ENCODE data around the gene TLR5.

Gene TLR5

DNA sequence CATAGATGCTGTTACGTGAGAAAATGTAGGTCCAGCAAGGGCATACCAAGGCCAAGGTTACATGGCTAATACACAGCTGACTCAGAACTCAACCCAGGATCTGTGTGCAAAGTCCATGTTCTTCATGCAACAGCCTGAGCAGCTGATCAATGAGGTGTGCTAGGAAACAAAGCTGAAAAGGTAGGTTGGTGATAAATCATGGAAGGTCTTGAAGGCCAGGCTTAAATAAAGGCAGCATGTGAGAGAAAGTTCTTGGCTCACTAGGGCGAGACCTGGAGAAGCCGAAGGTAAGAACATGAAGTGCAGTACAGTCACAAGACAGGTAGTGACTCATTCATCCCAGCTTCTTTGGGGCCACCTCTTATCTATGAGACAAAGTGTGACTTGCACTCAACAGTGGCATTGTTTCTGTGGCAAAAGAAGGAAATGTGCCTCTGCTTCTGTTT lies 33.4 kb downstream of the TLR5 start:
- DNase-seq = no peak

DNA sequence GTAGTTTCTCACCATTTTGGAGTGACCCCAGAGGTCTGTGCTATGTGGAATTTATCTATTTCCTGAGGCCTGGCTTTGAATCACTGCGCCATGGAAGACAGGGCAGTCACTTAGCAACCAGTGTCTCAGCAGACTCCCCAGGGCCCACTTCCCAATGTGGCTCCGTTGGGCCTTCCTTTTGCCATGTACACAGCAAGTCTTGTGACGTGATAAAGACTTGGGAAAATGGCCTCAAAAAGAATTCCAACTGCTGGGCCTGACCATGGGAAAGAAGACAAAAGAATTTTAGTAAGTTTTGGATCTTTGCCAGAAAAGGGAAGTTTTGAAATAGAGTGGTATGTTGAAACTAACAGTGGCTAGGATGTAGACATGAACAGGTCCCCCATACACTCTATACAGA lies 36.2 kb downstream of the TLR5 start:
- DNase-seq = no peak

DNA sequence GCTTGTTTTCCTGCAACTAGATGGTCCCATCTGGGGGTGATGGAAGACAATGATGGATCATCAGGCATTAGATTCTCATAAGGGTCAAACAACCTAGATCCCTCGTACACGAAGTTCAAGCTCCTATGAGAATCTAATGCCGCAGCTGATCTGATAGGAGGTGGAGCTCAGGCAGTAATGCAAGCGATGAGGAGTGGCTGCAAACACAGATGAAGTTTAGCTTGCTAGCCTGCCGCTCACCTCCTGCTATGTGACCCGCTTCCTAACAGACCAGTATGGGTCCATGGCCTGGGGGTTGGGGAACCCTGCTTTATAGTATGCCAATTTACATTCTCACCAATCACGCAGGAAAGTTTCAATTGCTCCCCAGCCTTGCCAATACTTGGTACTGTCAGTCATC lies 37.5 kb downstream of the TLR5 start:
- DNase-seq = no peak

DNA sequence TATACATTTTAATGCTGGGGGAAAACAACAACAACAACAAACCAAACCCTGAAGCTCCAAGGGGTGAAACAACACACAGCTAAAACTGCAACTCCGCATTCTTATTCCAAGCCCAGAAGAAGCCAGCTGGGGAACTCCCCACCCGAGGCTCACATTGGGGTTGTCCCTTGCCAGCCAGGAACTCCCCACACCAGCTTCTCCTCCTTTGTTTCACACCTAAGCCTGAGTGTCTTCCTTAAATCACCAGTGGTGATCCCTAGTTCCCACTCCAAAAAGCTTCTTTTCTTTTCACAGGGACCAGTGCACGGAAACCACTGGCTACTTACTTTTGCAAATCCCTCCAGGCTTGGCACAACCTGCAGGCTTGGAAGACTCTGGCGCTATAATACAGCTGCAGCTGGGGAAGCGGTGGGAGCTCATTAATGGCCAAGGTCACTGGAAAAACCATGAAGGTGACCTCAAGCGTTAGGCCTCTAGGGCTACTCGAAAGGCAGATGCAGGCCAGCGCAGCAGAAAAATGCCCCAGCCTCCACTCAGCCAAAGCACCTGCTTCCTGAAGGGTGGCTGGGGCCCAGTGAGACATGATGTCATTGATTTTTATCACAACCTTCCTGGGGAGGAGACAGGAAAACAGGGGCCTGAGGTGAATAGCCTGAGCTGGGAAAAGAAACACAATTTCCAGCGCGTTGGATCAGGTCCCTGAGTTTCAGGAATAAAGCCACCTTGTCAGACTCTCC lies 40.1 kb downstream of the TLR5 start:
- DNase-seq = no peak

DNA sequence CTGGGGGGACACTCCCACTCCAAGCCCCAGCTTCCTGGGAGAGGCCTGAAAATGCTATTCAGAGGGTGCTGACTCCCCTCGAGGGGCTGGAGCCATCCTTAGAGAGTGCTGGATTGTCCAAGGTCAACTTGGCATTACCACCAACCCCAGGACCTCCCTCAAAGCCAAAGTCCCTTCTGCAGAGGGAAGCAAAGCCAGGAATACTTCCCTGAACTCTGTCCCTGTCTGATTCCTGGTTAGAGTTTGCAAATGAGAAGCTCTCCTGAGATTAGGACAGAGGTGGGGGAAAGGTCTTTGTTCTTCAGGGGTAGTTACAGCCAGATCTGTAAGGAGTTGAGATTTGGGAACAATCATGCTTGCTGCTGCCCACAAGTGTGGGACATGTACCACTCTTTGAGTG lies 45.3 kb downstream of the TLR5 start:
- no peak for DNase-seq

DNA sequence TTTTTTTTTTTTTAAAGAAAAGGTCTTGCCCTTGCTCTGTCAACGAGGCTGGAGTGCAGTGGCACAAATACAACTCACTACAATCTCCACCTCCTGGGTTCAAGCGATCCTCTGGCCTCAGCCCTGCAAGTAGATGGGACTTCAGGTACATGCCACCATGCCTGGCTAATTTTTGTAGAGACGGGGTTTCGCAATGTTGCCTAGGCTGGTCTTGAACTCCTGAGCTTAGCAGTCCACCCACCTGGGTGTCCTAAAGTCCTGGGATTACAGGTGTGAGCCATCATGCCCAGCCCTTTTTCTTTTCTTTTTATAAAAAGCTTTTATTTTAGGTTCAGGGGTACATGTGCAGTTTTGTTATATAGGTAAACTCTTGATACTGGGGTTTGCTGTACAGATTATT lies 47.2 kb downstream of the TLR5 start:
- no peak for DNase-seq

DNA sequence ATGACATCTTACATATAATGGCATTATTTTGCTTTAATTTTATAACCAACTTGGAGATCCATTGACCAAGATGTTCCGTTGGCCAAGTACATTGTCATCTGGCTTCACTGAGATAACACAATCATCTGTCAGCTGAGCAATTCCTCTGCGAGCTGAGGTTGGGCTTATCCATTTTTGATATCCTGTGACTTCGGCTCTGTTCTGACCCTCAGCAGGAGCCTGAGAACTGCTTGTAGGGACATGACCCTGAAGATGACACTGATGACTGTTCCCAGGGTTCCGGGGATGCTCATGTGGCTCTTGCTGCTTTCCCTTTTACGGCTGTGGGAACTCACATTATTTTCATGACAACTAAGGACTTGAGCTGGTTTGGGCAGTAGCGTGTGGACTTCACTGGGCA lies 51.2 kb downstream of the TLR5 start:
- DNase-seq = no peak

DNA sequence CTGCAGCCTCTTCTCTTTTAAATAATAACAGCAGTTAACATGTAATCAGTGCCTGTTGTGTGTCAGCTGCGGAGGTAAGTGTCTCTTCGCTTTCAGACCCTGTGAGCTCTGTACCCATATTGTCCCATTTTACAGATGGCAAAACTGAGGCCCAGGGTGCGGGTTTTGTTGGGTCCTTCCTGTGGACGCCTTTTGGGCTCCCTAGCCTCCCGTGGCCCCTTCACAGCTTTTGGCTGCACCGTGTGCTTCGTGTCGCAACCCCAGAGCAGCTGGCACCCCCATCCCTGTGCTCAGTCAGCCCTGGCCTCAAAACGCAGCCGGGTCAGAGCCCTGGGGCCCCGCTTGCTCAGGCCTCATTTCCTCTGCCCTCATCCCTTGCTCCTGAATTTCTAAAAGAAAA lies 53.8 kb downstream of the TLR5 start:
- no peak for DNase-seq

DNA sequence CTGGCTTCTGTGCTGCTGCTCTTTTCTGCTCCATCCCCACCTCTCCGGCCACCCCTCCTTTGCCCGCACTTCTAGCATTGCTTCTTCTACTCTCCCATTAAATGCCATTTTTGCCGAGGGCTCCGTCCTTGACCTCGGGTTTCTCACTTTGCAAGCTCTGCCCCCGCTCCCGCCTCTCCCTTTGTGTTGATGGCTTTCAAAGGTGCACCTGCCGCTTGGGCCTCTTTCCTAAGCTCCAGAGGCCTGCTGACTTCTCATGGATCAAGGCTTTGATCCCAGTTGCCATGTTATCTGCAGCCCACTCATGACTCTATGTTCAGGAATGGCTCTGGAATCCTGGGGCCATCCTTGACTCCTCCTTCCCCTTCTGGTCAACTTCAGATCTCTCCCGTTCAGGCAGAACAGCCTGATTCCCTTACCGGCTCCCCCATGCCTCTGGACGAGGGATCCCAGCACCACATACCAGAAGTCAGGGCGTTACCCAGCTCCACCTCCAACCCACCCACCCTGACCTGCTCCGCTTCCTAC lies 54.3 kb downstream of the TLR5 start:
- no peak for DNase-seq

DNA sequence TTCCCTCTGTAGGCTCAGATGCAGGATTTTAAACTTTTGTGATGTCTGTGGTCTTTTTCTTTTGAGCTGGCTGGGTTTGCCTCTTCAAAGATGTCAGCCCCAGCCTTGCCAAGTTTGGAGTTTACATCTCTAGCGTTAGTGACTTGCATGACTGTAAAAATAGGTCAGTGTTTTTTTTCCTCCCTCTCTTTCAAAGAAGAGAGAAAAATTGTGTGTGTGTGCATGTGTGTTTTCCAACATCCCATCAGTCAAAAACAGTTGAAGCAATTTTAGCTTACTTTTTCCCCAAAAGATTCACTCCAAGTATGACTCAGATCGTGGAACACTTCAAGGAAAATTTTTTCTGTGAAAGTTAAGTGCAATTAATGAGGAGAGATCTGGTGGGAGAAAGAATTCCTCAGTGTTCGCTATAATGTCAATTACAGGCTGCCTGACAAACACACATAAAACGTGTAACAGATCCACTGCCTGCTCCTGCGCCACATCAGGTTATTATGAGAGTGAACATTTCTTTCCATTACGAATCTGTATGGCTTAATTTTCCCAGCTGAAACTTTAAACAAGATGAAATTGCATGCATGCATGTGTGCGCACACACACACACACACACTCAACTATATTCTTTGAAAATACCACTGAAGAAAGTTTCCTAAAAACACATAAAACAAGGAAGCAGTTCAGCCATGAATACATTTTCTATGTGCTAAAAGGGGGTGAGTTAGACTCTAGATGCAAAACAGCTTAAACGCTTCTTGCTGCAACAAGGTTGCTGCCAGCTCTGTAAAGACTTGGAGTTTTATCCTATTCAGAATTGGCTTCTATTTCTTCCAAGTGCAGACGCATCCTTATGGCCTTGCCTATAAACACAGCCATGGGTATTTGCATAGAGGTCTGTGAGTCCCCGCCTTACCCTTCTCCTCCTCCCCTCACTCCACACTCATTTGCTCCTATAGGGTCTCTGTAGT lies 55.5 kb downstream of the TLR5 start:
- DNase-seq = no peak

DNA sequence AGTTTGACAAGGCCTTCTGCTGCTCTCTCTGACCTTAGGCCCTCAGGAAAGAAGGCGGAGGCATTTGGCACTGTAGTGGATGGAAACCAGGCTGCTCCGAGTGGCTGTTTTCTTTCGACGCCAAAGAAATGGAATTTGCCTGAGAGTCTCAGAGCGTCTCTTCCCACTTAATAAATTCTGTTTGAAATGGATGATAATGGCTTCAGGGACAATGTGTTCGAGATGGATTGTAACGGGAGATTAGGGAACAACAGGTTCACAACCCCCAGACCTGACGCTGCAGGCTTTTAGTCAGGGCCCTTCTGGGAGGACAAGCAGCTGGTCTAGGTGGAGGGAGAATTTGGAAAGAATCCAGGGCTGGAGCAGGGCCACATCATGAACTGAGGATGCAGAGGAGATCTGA lies 58.6 kb downstream of the TLR5 start:
- no peak for DNase-seq

DNA sequence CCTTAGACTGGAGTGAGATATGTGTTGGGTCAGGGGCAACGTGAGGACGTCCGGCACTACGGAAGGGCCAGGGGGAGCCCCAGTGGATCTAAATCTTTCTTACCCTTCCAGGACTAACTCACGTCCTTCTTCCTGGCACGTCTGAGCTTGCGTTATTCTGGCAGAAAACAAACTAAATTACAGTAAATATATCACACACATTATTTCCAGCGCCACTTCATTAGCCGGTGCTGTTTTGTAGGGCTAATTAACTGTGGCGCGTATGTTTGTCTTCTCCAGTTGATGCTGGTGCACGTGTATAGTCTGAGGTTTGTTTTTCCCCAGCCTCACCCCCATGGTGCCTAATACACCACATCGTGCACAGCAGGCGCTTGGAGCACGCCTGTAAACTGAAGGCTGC lies 59.2 kb downstream of the TLR5 start:
- DNase-seq = no peak

DNA sequence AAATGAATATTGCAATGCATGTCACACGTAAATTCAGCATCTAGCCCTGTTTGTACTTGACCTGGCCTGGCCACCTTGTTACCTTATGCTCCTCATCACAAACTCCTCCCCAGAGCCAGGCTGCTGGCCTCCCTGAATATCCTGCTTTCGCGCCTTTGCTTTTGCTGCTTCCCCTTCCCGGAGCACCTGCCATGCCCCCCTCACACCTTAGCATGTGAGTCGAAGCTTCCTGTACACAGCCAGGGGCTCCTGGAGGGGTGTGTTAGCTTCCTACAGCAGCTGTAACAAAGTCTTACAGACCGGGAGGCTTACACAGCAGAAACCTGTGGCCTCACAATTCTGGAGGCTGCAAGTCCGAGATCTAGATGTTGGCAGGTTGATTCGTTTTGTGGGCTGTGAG lies 60.1 kb downstream of the TLR5 start:
- DNase-seq = no peak

DNA sequence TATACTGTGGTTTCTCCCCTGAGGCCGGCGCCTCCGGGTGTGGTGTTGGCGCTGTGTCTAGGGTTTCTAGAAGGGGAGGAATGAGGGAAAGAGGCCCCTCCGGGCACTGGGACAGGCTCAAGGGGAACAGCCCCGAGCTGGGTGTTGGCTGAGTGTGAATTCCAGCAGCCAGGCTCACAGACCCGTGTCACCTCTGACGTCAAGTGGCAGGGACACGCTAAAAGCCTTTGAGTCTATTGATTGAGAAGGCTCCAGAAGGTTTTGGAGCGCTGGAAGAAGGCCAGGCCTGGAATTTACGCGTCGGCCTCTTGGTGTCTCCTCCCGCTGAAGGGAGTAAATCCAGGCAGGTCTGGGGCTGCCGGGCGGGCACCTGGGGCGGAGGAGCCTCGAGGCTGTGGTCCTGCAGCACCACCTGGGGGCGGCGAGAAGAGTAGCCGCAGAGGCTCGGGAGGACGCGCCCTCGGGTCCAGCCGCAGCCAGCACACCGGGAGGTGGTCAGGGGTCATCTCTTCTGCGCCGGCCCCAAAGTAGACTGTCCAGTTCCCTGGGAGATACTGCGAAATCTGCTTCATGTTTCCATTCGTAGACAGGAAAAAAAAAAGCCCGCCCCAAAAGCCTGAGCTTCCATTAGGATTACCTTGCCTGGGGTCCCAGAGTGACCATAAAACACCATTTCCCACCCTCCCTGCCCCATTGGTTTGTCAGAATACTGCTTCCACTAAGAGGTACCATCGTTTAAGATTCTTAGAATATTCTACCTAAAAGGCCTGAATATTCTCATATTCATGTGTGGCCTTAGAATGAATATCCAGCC lies 61.7 kb downstream of the TLR5 start:
- DNase-seq = peak; percentile 50

DNA sequence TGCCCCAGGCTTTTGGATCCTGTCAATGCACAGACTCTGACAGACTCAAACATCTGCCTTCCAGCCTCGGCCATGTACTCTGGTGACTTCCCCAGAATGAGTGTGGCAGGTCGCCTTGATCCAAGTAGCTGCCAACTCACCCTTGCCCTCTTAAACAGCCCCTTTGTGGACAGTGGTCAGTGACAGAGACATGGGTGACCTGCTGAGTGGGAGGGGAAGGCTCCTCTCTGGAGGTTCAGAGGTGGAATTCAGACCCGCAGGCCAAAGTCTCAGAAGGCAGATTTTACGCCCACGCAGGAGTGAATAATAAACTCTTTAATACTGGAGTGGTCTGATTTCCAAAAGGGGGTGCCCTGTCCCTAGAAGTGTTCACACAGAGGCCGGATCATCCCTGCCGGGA lies 63.5 kb downstream of the TLR5 start:
- DNase-seq = no peak

DNA sequence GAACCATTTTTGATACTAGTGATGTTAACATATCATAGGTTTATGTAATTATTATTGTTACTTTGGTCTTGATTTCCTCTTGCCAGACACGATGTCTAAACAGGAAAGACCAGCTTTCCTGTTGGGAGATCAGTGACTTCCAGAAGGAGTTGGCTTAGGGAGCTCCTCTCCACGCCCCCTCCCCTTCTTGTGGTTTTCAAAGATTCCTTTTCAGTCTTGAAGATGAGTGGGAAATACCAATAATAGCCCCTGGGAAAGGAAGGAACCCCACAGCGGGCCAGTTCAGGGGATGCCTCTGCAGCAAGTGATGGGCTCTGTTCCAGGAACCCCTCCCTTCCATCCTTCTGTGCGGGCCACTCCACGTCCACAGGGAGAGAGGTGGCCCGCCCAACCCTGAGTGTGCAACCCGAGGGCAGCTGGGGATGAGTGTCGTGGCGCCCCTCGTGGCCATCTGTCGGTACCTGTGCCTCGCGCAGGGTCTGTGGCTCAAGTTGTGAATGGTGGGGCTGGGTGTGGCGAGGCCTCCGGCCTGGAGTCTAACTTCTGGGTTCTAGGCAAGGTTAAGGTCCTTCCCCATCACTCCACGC lies 65.7 kb downstream of the TLR5 start:
- DNase-seq = no peak

DNA sequence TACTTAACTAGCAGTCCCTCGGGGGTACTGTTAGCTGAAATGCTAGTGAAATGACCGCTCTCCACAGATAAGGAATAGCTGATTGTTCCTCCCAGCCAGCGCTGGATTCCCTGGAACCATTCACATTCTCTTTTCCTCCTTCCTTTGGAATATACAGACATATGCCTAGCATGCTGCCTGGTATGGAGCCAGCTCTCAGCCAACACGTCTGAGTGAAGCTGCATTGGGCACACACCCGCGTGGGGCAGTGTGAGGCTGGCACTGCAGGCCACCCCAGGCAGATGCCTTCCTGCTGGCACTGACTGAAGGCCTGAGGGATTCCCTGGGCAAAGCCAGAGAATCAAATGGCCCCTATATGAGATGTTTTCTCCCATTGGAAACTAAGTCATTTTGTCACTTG lies 66.7 kb downstream of the TLR5 start:
- no peak for DNase-seq

DNA sequence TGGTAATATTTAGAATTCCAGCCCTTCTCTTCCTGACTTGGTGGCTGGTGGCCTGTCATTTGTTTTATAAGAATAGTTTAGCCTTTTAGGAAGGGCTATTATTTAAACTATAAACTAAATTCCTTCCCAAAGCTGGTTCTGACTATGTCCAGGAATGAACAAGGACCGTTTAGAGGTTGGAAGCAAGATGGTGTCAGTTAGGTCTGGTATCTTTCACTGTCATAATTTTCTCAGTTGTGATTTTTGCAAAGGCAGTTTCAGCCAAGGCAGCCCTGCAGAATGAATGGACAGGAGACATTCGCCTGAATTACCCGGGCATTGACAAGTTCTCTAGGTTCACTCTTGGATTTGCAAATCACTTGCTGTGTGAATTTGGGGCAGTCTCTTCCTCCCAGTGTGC lies 67.2 kb downstream of the TLR5 start:
- DNase-seq = no peak

DNA sequence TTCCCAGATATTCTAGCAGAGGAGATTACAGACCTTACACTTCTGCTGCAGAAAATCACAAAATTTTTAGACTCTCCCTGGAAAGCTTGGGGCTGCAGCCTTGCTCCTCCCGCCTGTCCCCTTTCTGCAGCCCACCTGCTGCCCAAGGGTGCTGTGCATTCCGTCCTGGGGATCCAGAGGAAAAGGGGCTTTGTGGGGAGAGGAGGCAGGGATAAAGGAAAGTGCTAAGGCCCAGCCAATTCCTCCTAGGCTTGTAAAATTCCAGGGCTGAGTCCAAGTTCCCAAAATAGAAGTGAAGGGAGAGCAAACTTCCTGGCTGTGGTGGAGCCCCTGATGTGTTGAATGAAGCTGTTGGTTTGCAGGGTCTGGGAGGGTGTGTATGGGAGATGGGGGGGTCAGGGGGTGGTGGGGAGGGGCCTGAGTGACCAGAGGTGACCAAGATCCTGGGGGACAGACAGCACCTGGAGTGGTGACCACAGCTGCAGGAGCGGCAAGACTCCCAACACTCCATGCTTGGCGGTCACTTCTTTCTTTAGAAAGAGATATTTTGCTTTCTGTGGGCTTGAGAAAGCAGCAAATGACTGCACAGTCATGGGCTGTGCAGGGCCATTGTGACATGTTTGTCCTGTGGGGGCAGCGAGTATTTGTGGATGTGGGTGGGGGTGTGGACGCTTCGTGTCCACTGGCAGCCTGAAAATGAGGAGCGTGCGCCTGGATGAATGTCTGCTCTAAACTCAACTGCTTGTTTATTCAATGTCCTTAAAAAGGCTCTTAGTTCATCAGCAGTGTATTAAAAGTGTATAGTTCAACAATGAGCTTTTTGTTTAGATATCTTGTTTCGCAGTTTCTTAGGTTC lies 68.4 kb downstream of the TLR5 start:
- DNase-seq = no peak

DNA sequence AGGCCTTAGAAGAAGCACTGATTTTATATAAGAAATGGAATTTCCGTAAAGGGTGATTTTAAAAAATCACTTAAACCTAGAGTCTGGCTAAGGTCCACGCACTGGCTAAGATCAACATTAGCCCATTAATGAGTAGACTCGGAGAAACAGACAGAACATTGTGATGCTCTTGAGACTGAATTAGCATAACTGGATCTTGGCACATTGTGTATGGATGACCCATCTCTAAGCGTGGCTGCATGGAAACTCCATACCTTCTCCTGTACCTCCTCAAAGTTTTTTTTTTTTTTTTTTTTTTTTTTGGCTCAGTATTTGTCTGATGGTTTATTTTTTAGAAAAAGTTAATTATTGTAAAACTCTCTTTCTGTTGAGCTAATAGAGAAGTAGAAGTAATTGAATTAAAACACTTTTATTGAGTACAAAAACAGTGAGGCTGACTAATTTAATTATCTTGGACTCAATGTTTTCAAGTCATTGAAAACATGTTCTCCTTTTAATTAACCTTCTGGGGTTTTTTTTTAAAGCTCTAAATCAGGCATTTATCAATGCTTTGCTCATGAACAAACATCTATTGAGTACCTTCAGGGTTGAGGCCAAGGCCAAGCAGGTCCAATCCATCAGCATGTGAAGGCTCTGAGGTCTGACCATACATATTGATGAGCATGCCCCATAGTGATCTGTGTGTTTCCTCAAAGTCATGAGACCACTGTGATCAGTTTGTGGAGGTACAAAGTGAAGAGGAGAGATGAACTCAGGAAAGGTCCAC lies 74.0 kb downstream of the TLR5 start:
- no peak for DNase-seq

DNA sequence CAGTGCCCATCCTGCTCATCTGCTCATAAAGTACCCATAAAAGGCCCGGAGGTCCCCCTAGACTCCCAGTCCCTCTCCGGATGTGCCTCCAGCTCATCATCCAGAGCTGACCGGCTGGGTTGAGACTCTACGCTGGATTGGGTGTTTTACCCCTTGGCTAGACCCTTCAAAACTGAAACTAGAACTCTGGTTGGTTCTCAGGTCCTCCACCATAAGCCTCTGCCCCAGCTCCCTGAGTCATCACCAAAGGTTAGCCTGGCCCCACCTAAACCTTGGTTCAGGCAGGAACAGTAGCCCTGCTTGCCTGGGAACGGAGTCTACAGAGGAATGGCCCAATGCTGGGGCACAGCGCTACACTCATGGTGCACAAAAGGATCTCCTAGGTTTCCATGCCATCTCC lies 75.1 kb downstream of the TLR5 start:
- no peak for DNase-seq
